K562 (cell line): ENCODE measurements around the gene SYVN1. TPM values are rescaled to one million over a fixed set of nuclear protein-coding genes. Genes with fewer than 3 reads are reported as not detected.

Experiments used
- ATAC-seq: fragments of 200-7000 bp; cut with Tn5 transposase; 3 replicates; pipeline ENCODE4 v1.9.1; 2020; ENCODE audit warnings: moderate library complexity
- BruUV-seq: library from RNA; stranded (reverse); fragments of 400-500 nt; replicated peaks from 2 replicates; lab custom pipeline; 2021; lab: Mats Ljungman, UMichigan
- CTCF ChIA-PET: fragments of 300-600 bp; formaldehyde crosslinking; extraction: SDS; loops from one replicate; lab custom pipeline; 2021; ENCODE audit warnings: low intra/inter-chr PET ratio; lab: Yijun Ruan, JAX
- POLR2A ChIA-PET: fragments of 300-600, 350-650 bp; sonication (Branson Sonifier 250); formaldehyde crosslinking; extraction: SDS; loops from one replicate; lab custom pipeline; 2021; ENCODE audit warnings: antibody characterized with exemption, inconsistent platforms; lab: Yijun Ruan, JAX
- DNase-seq, 4 experiments: peaks; one replicate each; pipeline versions ENCODE4 v3.0.0 to v3.0.0-alpha.2; 2011 to 2018; ENCODE audit warnings: low spot score in 3 of 4, mixed read lengths in 3 of 4; ENCODE audit errors: extremely low read depth in 1 of 4
- FAIRE-seq: peaks from 2 replicates; lab custom pipeline; 2011; peaks lifted over from hg19 to GRCh38; lab: Jason Lieb, UNC
- H2AFZ ChIP-seq: 2 replicates; pipeline ENCODE4 v1.6.0; 2011; ENCODE audit warnings: low read depth, low read length, control low read depth, inconsistent platforms
- H3K27ac ChIP-seq: fragments of 200-600 bp; 3 replicates; pipeline ENCODE4 v1.8.0; 2011; ENCODE audit warnings: low read depth, mild to moderate bottlenecking, control low read depth, inconsistent platforms, low read length, moderate library complexity, mixed read lengths; ENCODE audit errors: extremely low read depth
- H3K27me3 ChIP-seq, 2 experiments: fragments of 300-600 bp in 1 of 2; 2 replicates in 1 of 2; 3 replicates in 1 of 2; pipeline versions ENCODE4 v1.6.0 to v1.8.0; 2011; ENCODE audit warnings: inconsistent platforms in 2 of 2, low read length in 2 of 2, mild to moderate bottlenecking in 1 of 2, mixed read lengths in 1 of 2, moderate library complexity in 1 of 2; ENCODE audit not compliant: control insufficient read depth in 2 of 2, insufficient read depth in 2 of 2
- H3K36me3 ChIP-seq: fragments of 300-600 bp; 3 replicates; pipeline ENCODE4 v1.8.0; 2011; ENCODE audit warnings: mild to moderate bottlenecking, low read length, inconsistent platforms; ENCODE audit not compliant: control insufficient read depth, insufficient read depth
- H3K4me1 ChIP-seq, 2 experiments: fragments of 200-600 bp in 1 of 2; replicated peaks in 1 of 2; 2 replicates in 1 of 2; 3 replicates in 1 of 2; pipeline versions ENCODE4 v1.5.1 to v1.8.0; 2011; ENCODE audit warnings: inconsistent platforms in 2 of 2, low read length in 2 of 2, mild to moderate bottlenecking in 1 of 2, mixed read lengths in 1 of 2, moderate library complexity in 1 of 2; ENCODE audit not compliant: control insufficient read depth in 2 of 2, insufficient read depth in 2 of 2
- H3K4me2 ChIP-seq: 2 replicates; pipeline ENCODE4 v1.6.1; 2011; ENCODE audit warnings: low read length, control low read depth, inconsistent platforms, mixed read lengths; ENCODE audit not compliant: insufficient read depth
- H3K4me3 ChIP-seq: fragments of 200-600 bp; sonication (generic), shearing (Covaris generic); 2 replicates; pipeline ENCODE4 v1.5.1; 2016; ENCODE audit warnings: control low read depth, inconsistent platforms
- H3K79me2 ChIP-seq: fragments of 200-600 bp; 3 replicates; pipeline ENCODE4 v1.8.0; 2011; ENCODE audit warnings: low read length, inconsistent platforms; ENCODE audit not compliant: control insufficient read depth, insufficient read depth
- H3K9ac ChIP-seq, 2 experiments: 2 replicates each; pipeline versions ENCODE4 v1.6.0 to v1.6.1; 2011; ENCODE audit warnings: low read depth in 2 of 2, low read length in 2 of 2, control low read depth in 1 of 2, inconsistent platforms in 1 of 2, mild to moderate bottlenecking in 1 of 2, mixed read lengths in 1 of 2; ENCODE audit not compliant: insufficient read depth in 1 of 2
- H3K9me1 ChIP-seq: one replicate; pipeline ENCODE4 v1.6.0; 2011; ENCODE audit warnings: inconsistent platforms, mild to moderate bottlenecking, low read length, moderate library complexity; ENCODE audit not compliant: control insufficient read depth, insufficient read depth
- H3K9me3 ChIP-seq: replicated peaks from 2 replicates; pipeline ENCODE4 v1.5.1; 2011; ENCODE audit warnings: low read depth, low read length, inconsistent platforms; ENCODE audit not compliant: control insufficient read depth, insufficient read depth
- H4K20me1 ChIP-seq: replicated peaks from 2 replicates; pipeline ENCODE4 v1.6.1; 2011; ENCODE audit warnings: low read length, inconsistent platforms, mixed read lengths; ENCODE audit not compliant: control insufficient read depth, insufficient read depth
- DACH1 ChIP-seq: fragments of 450-650 bp; IDR thresholded peaks from 2 replicates; pipeline ENCODE4 v1.6.1; 2018; ENCODE audit not compliant: partially characterized antibody
- DEAF1 ChIP-seq: fragments of 450-650 bp; formaldehyde crosslinking; IDR thresholded peaks from 2 replicates; pipeline ENCODE4 v1.4.0; 2020; ENCODE audit warnings: mild to moderate bottlenecking, moderate library complexity
- ETV1 ChIP-seq: fragments of 450-650 bp; conservative IDR thresholded peaks from 2 replicates; pipeline ENCODE4 v1.6.1; 2016; ENCODE audit warnings: missing genetic modification characterization, control low read depth, low read depth, missing compliant biosample characterization
- FIP1L1 ChIP-seq: fragments of 200-400 bp; formaldehyde crosslinking; IDR thresholded peaks from 2 replicates; pipeline ENCODE4 v1.6.1; 2018; ENCODE audit warnings: mild to moderate bottlenecking, low read depth, low read length; ENCODE audit not compliant: poor library complexity, severe bottlenecking
- MAFK ChIP-seq: IDR thresholded peaks from 2 replicates; pipeline ENCODE4 v1.6.1; 2011; ENCODE audit warnings: low read length, improper control_type of control experiment
- MLX ChIP-seq, 2 experiments: fragments of 450-650 bp in 1 of 2; sonication (generic) in 1 of 2; formaldehyde crosslinking; conservative IDR thresholded peaks; 2 replicates each; pipeline versions ENCODE4 v1.4.0 to v1.8.1; 2020 to 2022; ENCODE audit warnings: mild to moderate bottlenecking in 1 of 2, missing genetic modification reagents in 1 of 2
- NCOA1 ChIP-seq: fragments of 450-650 bp; IDR thresholded peaks from 2 replicates; pipeline ENCODE4 v1.6.1; 2016; ENCODE audit warnings: low read depth
- PCBP2 ChIP-seq: fragments of 200-400 bp; formaldehyde crosslinking; IDR thresholded peaks from 2 replicates; pipeline ENCODE4 v1.6.1; 2018; ENCODE audit warnings: low read length, low read depth, mild to moderate bottlenecking, moderate library complexity; ENCODE audit not compliant: poor library complexity, severe bottlenecking
- SRF ChIP-seq, 2 experiments: fragments of 250-450, 450-650 bp in 1 of 2; sonication (Bioruptor Pico) in 1 of 2; sonication (generic) in 1 of 2; formaldehyde crosslinking; IDR thresholded peaks; 2 replicates each; pipeline versions ENCODE4 v1.5.0 to v1.5.1; 2020 to 2022; ENCODE audit warnings: mild to moderate bottlenecking in 1 of 2, missing genetic modification reagents in 1 of 2
- STAG1 ChIP-seq: sonication (generic); formaldehyde crosslinking; IDR thresholded peaks from 2 replicates; pipeline ENCODE4 v1.5.0; 2020; ENCODE audit warnings: missing genetic modification reagents, borderline replicate concordance
- TCFL5 ChIP-seq: fragments of 250-450 bp; sonication (Bioruptor Pico); conservative IDR thresholded peaks from 2 replicates; pipeline ENCODE4 v1.6.1; 2021; ENCODE audit warnings: mild to moderate bottlenecking, moderate library complexity, matching md5 sums
- ZNF449 ChIP-seq: fragments of 250-450 bp; sonication (Bioruptor Pico); IDR thresholded peaks from 2 replicates; pipeline ENCODE4 v1.8.0; 2022; ENCODE audit warnings: moderate library complexity, mild to moderate bottlenecking, inconsistent platforms
- WGBS: fragments of 100-300 bp; shearing (Covaris generic); methylation state at CpG from one replicate; pipeline ENCODE4 v1.1.6; 2016; ENCODE audit warnings: low coverage, mixed read lengths; ENCODE audit not compliant: insufficient coverage; ENCODE audit errors: missing lambda C conversion rate; 5-methylcytosine and 5-hydroxymethylcytosine counted together
- in situ Hi-C: fragments of 300-500 bp; cut with MboI; formaldehyde crosslinking; loops from 4 replicates; pipeline ENCODE4 v1.15.0; 2018; ENCODE audit warnings: inconsistent platforms, mixed read lengths
- intact Hi-C: fragments of 100-400 bp; cut with micrococcal nuclease; formaldehyde crosslinking; loops from 2 replicates; pipeline ENCODE4 v1.14.2; 2022
- polyA plus RNA-seq, 8 experiments: library from polyadenylated mRNA; depleted of rRNA in 4 of 8; stranded (reverse) in 5 of 8; unstranded in 3 of 8; fragments of >200 nt; fragmentation: Nextera tagmentation in 2 of 8; fragmentation: Illumina TruSeq in 1 of 8; extraction: Ambion mirVana in 2 of 8; extraction: Trizol in 1 of 8; gene quantifications; 2 replicates each; pipeline versions ENCODE4 v1.2.1 to v1.2.3, GENCODE V29; 2011 to 2014; ENCODE audit warnings: inconsistent platforms in 1 of 8, missing spikeins in 1 of 8
- total RNA-seq, 7 experiments: library from RNA; depleted of rRNA in 6 of 7; stranded (reverse); fragments of >200 nt in 6 of 7; fragmentation: Illumina TruSeq in 2 of 7; extraction: Trizol in 2 of 7; gene quantifications; 2 replicates each; pipeline versions ENCODE4 v1.2.1 to v1.2.3, GENCODE V29; 2011 to 2021; ENCODE audit warnings: low replicate concordance in 1 of 7

SYVN1 gene
- total and polyA plus RNA-seq, 9 of the 15 experiments (the other 6 are each of a cell fraction or from before 2014, with no cell fraction given): 0.41 to 47.4 (median 9.9) TPM

GRCh38 chr11:65181569-65182257 lies 47.4 kb upstream of the SYVN1 start, which contains the start of gene CAPN1 (continued):
- no peak for TF ChIP-seq MLX (CRISPR knock-in tag; conservative IDR thresholded peaks at IDR 0.05)
- no peak for TF ChIP-seq FIP1L1
- TF ChIP-seq TCFL5 (CRISPR knock-in tag): no peak

- H3K36me3 ChIP-seq: peaks cover 34% of the 10 kb centered on the region
- H3K4me3 ChIP-seq: peak overlapping the region; percentile 98
- DNase-seq: peak; percentile 73 to 84 (median 80)
- H3K9me3 ChIP-seq: no peaks in the 10 kb centered on the region
- ATAC-seq: peak; percentile 86
- H3K4me1 ChIP-seq: peaks cover 11 to 44% of the 10 kb centered on the region in 2 experiments
- no peaks in the 10 kb centered on the region for H3K27me3 ChIP-seq
- FAIRE-seq: peak; percentile 77
- H3K27ac ChIP-seq: peak overlapping the region; percentile 77
- ChIA-PET CTCF (interaction anchor here (0.8 to 2.6 kb wide), 5 partner anchors 47 to 167 kb away, joined by 3 to 19 read pairs (median 3); partner anchors contain the start of genes ARL2, SYVN1 and TM7SF2), POLR2A (interaction anchor here (0.5 to 5.7 kb wide), 19 partner anchors 10 to 910 kb away, joined by 3 to 90 read pairs (median 4); partner anchors contain the start of genes FAU, MRPL49, SPDYC and SYVN1)
- no peaks in the 10 kb centered on the region for H4K20me1 ChIP-seq
- H3K9me1 ChIP-seq: no peaks in the 10 kb centered on the region
- intact Hi-C loops: loop anchor here (2.0 kb wide), 3 partner anchors 46 to 70 kb away; partner anchors contain the start of genes FAU, MRPL49, SYVN1 and TM7SF2
- no TSS peak for BruUV-seq
- peak overlapping the region; percentile 94 for H3K4me2 ChIP-seq
- H3K9ac ChIP-seq: peak overlapping the region; percentile 73 to 94
- under 1% methylated on average over 45 of the region's 60 CpGs for WGBS
- peak overlapping the region; percentile 94 for H2AFZ ChIP-seq
- in situ Hi-C loops: no loop called here
- peaks cover 45% of the 10 kb centered on the region for H3K79me2 ChIP-seq
- TF ChIP-seq DEAF1: peak; percentile 69
- TF ChIP-seq PCBP2: no peak
- no peak for TF ChIP-seq NCOA1
- TF ChIP-seq ETV1 (tag): no peak
- no peak for TF ChIP-seq ZNF449 (CRISPR knock-in tag)
- TF ChIP-seq SRF (CRISPR knock-in tag; IDR thresholded peaks at IDR 0.05): peak in 1 of 2 experiments; percentile 51; a peak in 1 of 4 replicates
- peak; percentile 52; the same call in 1 of the 2 replicates for TF ChIP-seq STAG1 (CRISPR knock-in tag)
- TF ChIP-seq DACH1: no peak
- no peak for TF ChIP-seq MAFK
Observed at GRCh38 chr11:65180877-65181568, 46.7 kb upstream of the SYVN1 start.
